DOHH2 (cell line): ENCODE measurements around the gene UNC13A.

Experiments
- EZH2phosphoT487 ChIP-seq: fragments of 200-600 bp; sonication (generic); IDR thresholded peaks from 2 replicates; pipeline ENCODE4 v1.6.1; 2017; ENCODE audit warnings: borderline replicate concordance, mild to moderate bottlenecking, antibody characterized with exemption, low read length, moderate library complexity, mixed read lengths
- TF ChIP-seq, protein P1 (sequence below): fragments of 200-600 bp; sonication (generic); IDR thresholded peaks from one replicate; pipeline ENCODE4 v1.5.1; 2014; ENCODE audit warnings: antibody characterized with exemption, mild to moderate bottlenecking, low read depth, low read length; ENCODE audit not compliant: poor library complexity, severe bottlenecking

DNA sequence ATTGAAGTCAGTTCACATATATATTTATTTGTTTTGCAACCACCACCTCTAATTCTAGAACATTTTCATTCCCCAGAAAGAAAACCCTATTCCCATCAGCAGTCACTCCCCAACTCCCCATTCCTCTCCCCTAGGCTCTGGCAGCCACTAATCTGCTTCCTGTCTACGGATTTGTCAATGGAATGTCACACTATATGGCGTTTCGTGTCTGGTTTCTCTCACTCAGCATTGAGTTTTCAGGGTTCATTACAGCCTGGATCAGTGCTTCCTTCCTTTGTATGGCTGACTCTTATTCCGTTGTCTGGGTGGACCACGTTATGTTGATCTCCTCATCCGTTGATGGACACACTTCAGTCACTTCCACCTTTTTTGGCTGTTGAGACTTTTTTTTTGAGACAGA lies 123.4 kb downstream of the UNC13A start:
- TF ChIP-seq, protein P1, sequence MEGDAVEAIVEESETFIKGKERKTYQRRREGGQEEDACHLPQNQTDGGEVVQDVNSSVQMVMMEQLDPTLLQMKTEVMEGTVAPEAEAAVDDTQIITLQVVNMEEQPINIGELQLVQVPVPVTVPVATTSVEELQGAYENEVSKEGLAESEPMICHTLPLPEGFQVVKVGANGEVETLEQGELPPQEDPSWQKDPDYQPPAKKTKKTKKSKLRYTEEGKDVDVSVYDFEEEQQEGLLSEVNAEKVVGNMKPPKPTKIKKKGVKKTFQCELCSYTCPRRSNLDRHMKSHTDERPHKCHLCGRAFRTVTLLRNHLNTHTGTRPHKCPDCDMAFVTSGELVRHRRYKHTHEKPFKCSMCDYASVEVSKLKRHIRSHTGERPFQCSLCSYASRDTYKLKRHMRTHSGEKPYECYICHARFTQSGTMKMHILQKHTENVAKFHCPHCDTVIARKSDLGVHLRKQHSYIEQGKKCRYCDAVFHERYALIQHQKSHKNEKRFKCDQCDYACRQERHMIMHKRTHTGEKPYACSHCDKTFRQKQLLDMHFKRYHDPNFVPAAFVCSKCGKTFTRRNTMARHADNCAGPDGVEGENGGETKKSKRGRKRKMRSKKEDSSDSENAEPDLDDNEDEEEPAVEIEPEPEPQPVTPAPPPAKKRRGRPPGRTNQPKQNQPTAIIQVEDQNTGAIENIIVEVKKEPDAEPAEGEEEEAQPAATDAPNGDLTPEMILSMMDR: no peak
- TF ChIP-seq EZH2phosphoT487: no peak
